Measurements from ENCODE around the gene ERO1B.
"Not testable (repeated sequence)": the region's sequence is repeated elsewhere in the genome, so short reads cannot be mapped to it uniquely, and the experiment has no call there.

ERO1B gene

GRCh38 chr1:236247286-236247685 is 34.5 kb downstream of the ERO1B start:
- no peak for DNase-seq

DNA sequence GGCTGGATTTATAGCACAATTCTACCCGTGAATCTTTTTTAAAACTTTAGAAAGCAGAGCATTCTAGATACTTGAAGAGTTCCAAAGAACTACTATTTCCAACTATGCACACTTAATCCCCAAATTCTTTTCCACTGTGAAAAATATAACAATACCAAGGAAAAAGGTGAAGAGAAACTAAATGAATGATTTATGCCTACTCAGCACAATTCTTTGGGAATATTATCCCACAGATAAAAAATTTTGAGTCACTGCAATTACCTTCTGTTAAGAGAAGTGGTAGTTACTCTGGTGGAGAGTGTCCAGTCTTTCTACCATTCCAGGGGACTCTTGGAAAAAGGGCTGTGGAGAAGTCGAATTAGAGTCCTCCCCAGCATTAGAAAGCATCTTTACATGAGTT is 39.2 kb downstream of the ERO1B start:
- no peak for DNase-seq

DNA sequence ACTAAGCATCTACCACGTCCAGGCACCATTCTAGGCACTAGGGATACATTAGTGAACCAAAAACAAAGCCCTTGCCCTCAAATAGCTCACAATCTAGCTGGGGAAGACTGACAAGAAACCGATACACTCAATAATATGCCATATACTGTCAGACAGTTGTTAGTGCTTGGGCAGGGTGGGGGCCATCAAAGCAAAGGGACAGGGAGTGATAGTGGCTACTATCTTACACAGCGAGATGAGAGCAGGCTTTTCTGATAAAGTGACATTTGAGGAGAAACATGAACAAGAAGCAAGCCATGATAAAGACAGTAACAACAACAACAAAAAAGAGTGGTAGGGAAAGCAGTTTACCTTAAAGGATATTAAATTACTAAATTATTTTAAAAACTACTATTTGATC is 41.1 kb downstream of the ERO1B start:
- DNase-seq, result no peak

GRCh38 chr1:236239092-236239585 is 42.6 kb downstream of the ERO1B start:
- DNase-seq, result no peak

- DNase-seq, result no peak
Observed at GRCh38 chr1:236235116-236235515, 46.6 kb downstream of the ERO1B start.

DNA sequence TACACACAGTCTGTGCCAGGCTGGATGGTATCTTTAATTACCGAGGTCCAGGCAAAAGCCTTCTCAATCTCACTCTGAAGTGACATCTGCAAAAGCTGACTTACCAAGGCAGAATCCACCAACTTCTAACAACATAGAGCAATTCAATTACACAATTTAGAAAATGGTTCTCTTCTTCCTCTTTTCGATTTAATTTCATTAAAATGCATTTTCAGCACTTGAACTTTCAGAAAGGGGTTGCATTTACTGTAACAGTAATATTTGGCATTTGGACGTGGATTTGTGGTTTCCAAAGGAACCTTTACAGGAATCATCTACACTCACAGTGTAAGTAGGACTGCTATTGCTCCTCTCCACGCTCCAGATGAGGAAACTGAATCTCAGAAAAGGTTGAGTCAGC is 53.3 kb downstream of the ERO1B start:
- no peak for DNase-seq

GRCh38 chr1:236222632-236223031 is 59.1 kb downstream of the ERO1B start:
- no peak for DNase-seq

DNA sequence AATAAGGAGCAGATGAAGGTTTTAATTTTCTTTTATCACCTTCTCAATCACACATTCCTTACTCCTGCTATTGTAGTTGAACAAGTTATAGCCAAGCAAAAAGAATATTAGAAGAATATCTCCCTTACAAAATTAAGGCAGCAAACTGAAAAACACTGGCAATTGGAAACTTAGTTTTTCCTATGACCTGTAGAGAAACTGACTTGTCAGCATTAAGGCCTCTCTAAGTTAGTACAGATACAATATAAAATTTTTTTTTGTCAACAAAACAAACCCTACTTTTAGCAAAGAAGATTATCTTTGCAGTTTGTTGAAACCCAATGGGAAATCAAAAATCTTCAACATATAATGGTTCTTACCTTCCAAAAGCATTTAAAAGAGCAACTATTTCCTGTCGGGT is 61.3 kb downstream of the ERO1B start:
- no peak for DNase-seq

DNA sequence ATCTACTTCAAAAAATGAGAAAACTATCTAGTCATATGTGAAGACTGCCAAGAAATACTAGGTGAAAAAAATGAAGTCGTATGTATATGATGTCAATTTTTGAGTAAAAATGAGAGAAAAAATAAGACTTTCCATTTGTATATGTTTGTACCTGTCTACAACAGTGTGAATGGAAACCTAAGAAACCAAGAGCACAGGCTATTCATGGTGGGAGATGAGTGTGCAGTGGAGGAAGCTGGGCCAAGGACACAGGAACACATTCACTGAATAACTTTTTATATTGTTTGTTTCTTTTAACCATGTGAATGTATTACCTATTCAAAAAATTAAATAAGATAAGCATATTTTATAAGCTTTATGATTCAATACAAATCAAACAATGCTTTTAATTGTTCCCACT is 67.0 kb downstream of the ERO1B start:
- DNase-seq, result no peak

- DNase-seq, result no peak
Observed at GRCh38 chr1:236213534-236213933, 68.2 kb downstream of the ERO1B start.

DNA sequence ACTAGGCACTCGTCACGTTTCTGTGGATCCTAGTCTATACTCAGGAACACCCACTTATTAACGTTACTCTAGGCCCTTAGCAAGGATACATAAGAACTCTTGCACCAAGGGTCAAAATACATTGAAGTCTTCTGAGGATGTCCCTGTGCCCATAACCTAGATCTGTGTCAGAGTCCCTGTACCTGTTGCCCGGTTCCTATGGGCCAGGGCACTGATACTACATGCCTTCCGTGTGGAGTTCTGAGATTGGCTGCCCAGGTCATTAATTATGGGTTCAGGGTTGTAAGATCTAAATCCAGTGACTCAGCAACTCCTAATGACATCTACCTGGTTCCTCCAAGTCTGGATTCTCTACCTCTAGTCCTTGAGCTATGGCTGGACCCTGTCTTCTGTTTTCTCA is 69.9 kb downstream of the ERO1B start:
- DNase-seq, result no peak

DNA sequence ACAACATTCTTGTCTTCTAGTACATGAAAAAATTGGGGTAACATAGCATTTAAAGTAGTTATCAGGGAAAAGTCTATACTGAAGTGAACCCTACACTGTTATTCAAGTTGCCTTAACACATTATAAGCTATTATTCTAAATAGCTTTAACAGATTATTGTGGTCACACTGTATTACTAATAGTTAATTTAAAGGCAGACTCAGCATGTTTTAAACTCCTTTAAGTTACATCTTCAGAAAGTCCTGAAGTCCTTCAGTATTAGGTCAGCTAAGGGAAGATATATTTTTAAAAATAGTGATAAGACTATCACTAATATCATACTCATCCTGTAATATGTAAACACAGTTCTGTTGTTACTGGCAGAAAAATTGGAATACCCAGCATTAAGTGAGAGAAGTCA is 72.0 kb downstream of the ERO1B start:
- no peak for DNase-seq

- no peak for DNase-seq
Observed at GRCh38 chr1:236209185-236209584, 72.6 kb downstream of the ERO1B start.

DNA sequence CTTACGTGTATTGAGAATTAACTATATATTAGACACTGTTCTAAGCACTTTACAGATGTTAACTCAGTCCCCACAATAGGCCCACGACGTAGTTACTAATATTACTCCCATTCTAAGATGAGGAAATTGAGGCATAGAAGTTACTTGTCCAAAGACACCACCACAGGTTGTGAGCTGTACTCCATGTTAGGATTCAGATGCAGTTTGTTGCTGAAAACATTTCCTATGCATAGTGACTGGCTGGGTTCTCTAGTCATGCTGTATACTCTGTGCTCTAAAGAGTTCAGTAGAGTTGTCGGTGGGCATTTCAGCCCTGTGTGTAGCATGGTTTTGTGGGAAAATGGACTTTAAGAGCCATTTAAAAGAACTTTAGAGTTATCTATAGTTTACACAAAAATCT is 74.2 kb downstream of the ERO1B start:
- DNase-seq, result no peak

- no peak for DNase-seq
Observed at GRCh38 chr1:236207121-236207520, 74.6 kb downstream of the ERO1B start.

GRCh38 chr1:236206548-236206947 is 75.2 kb downstream of the ERO1B start:
- no peak for DNase-seq

GRCh38 chr1:236204656-236205055 is 77.1 kb downstream of the ERO1B start:
- no peak for DNase-seq

- DNase-seq, result no peak
Observed at GRCh38 chr1:236204039-236204438, 77.7 kb downstream of the ERO1B start.

DNA sequence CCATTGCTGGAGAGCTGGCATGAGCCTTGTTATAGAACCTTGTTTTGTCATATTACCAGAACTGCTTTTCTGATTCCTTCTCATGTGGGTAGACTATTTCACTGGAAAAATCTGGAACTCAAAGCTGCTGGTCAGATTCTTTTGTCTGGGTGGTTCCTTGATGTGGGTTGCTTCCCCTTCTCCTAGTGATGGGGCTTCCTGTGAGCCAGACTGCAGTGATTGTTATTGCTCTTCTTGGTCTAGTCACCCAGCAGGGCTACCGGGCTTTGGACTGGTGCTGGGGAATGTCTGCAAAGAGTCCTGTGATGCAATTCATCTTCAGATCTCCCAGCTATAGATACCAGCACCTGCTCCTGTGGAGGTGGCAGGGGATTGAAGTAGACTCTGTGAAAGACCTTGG is 80.0 kb downstream of the ERO1B start:
- DNase-seq, result no peak

DNA sequence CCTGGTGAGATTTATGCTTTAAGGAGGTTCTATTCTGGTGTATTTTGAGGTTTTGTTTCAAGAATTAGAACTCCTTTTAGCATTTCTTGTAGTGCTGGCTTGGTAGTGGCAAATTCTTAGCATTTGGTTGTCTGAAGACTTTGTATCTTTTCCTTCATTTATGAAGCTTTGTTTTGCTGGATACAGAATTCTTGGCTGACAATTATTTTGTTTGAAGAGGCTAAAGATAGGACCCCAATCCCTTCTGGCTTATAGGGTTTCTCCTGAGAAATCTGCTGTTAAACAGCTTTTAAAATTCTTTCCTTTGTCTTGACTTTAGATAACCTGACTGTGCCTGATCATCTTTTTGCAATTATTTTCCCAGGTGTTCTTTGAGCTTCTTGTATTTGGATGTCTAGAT is 80.8 kb downstream of the ERO1B start:
- DNase-seq, result no peak

DNA sequence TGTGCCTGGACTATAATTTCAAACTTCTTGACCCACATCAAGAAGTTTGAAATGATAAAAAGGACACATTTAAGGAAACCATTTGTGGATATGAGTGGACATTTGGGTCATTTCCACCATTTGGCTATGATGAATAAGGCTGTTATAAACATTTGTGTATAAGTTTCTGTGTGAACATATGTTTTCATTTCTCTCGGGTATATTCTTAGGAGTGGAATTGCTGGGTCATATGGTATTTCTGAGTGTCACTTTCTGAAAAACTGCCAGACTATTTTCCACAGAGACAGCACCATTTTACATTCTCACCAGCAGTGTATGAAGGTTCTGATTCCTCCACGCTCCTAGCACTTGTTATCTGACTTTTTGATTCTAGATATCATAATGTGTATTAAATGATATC is 88.6 kb downstream of the ERO1B start:
- no peak for DNase-seq

GRCh38 chr1:236188084-236188483 is 93.7 kb downstream of the ERO1B start:
- not testable (repeated sequence) for DNase-seq

GRCh38 chr1:236186471-236186870 is 95.3 kb downstream of the ERO1B start:
- DNase-seq, result not testable (repeated sequence)

GRCh38 chr1:236185687-236186086 is 96.1 kb downstream of the ERO1B start:
- DNase-seq, result no peak

- DNase-seq, result no peak
Observed at GRCh38 chr1:236181059-236181458, 100.7 kb downstream of the ERO1B start.

DNA sequence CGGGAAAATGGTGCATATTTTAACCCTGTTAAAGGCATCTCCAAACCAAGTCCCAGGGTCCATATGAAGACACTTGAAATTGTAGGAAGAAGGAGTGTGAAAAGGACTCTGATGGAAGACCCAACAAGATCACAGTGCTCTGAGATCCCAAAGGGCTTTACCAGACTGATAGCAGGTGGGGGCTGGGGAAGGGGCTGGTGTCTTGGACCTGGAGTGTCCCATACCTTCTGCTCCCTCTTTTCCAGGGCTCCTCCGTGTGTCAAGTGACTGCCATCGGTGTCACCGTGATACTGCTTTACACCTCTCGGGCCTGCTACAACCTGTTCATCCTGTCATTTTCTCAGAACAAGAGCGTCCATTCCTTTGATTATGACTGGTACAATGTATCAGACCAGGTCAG is 102.1 kb downstream of the ERO1B start:
- no peak for DNase-seq
